ENCODE results near the gene MKRN3.

MKRN3 gene

DNA sequence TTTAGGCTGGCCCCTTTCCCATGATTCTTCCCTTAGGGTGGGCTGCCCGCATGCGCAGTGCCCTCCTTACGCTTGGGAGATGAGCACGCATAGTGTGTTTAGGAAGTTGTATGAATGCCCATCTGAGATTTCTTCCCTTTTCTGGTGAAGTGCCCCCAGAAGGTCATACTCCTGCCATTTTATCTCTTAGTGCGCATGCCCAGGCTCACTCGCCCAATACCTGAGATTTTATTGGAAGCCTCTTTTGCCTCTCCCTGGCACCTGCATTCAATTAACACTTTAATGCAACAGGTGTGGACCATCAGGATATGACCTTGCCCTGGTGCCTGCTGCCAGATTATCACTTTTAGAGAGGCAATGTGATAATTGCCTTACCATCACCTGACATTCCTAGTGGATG, 36.6 kb downstream of the MKRN3 start:
- no peaks in the 10 kb centered on the region for H3K9me2 ChIP-seq (replicated peaks; ENCODE audit: insufficient read depth, low read length)
- H3K4me2 ChIP-seq (ENCODE audit: low read depth, low read length, poor library complexity, severe bottlenecking) = no peak overlapping the region
- H3K9ac ChIP-seq (ENCODE audit: low read length) = no peak overlapping the region
- H3K4me3 ChIP-seq (ENCODE audit: insufficient read depth, low read length, poor library complexity, severe bottlenecking) = no peak overlapping the region
- no peaks in the 10 kb centered on the region for H3K27me3 ChIP-seq (ENCODE audit: low read length)
- H3K79me2 ChIP-seq (ENCODE audit: insufficient read depth, low read length) = no peaks in the 10 kb centered on the region
- no peaks in the 10 kb centered on the region for H3F3A ChIP-seq (ENCODE audit: insufficient read depth)
- no peaks in the 10 kb centered on the region for H3K9me3 ChIP-seq (ENCODE audit: insufficient read depth, low read length)
- H2AFZ ChIP-seq (ENCODE audit: low read depth, low read length, severe bottlenecking) = no peak overlapping the region
- TF ChIP-seq, protein P1, sequence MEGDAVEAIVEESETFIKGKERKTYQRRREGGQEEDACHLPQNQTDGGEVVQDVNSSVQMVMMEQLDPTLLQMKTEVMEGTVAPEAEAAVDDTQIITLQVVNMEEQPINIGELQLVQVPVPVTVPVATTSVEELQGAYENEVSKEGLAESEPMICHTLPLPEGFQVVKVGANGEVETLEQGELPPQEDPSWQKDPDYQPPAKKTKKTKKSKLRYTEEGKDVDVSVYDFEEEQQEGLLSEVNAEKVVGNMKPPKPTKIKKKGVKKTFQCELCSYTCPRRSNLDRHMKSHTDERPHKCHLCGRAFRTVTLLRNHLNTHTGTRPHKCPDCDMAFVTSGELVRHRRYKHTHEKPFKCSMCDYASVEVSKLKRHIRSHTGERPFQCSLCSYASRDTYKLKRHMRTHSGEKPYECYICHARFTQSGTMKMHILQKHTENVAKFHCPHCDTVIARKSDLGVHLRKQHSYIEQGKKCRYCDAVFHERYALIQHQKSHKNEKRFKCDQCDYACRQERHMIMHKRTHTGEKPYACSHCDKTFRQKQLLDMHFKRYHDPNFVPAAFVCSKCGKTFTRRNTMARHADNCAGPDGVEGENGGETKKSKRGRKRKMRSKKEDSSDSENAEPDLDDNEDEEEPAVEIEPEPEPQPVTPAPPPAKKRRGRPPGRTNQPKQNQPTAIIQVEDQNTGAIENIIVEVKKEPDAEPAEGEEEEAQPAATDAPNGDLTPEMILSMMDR (IDR thresholded peaks at IDR 0.05; ENCODE audit: insufficient read depth, low read length, poor library complexity, severe bottlenecking) = no peak
- H3K27ac ChIP-seq (ENCODE audit: low read depth, low read length) = no peak overlapping the region
- no peaks in the 10 kb centered on the region for H4K20me1 ChIP-seq (ENCODE audit: low read depth, low read length)
- no peaks in the 10 kb centered on the region for H3K36me3 ChIP-seq (ENCODE audit: low read length)

DNA sequence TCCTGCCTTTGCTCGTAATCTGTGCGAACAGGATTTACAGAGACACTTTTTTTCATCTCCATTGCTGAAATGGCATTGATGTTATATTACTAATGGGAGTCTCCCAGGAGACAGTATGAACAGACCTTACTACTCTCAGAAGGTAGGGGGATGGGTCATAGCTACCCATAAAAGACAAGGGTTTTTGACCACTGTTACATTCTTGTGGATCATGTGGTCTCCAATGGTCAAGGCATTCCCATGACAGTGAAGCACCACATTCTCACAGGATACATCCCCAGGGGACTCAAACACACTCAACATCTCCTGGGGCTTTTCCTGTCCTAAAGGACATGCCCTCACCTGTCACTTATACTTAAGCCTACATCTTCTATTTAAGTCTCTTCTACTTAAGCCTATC, 40.8 kb downstream of the MKRN3 start:
- Histone ChIP-seq H3K79me2 (ENCODE audit: insufficient read depth, low read length) (no peaks in the 10 kb centered on the region), H2AFZ (ENCODE audit: low read depth, low read length, severe bottlenecking) (no peak overlapping the region), H3K4me2 (ENCODE audit: low read depth, low read length, poor library complexity, severe bottlenecking) (no peak overlapping the region), H3K36me3 (ENCODE audit: low read length) (no peaks in the 10 kb centered on the region), H3K27ac (ENCODE audit: low read depth, low read length) (no peak overlapping the region), H3F3A (ENCODE audit: insufficient read depth) (no peaks in the 10 kb centered on the region), H3K9me2 (replicated peaks; ENCODE audit: insufficient read depth, low read length) (no peaks in the 10 kb centered on the region), H3K9me3 (ENCODE audit: insufficient read depth, low read length) (no peaks in the 10 kb centered on the region), H3K9ac (ENCODE audit: low read length) (no peak overlapping the region), H3K27me3 (ENCODE audit: low read length) (no peaks in the 10 kb centered on the region), H3K4me3 (ENCODE audit: insufficient read depth, low read length, poor library complexity, severe bottlenecking) (no peak overlapping the region), H4K20me1 (ENCODE audit: low read depth, low read length) (no peaks in the 10 kb centered on the region)
- no peak for TF ChIP-seq EZH2phosphoT487 (conservative IDR thresholded peaks at IDR 0.05; ENCODE audit: low read length)
- TF ChIP-seq, protein P1 (IDR thresholded peaks at IDR 0.05; ENCODE audit: insufficient read depth, low read length, poor library complexity, severe bottlenecking) = no peak

DNA sequence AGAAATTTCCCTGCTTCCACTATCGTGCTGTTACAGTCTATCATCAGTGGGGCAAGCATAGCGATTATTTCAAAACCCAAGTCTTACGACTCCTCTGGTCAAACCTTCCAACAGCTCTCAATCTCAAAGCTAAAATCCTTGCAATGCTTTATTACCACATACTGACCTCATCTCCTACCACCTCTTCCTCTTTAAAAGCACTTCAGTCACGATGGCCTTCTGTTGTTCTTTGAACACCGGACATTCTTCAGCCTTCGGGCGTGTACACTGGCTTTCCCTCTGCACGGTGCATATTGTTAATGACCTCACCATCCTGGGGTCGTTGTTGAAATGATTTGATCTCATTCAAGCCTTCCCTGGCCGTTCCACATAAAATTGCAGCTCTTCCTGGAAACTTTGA, 51.1 kb downstream of the MKRN3 start:
- no peaks in the 10 kb centered on the region for H3K79me2 ChIP-seq (ENCODE audit: insufficient read depth, low read length)
- no peak overlapping the region for H3K4me2 ChIP-seq (ENCODE audit: low read depth, low read length, poor library complexity, severe bottlenecking)
- TF ChIP-seq, protein P1 (IDR thresholded peaks at IDR 0.05; ENCODE audit: insufficient read depth, low read length, poor library complexity, severe bottlenecking) = no peak
- no peak for TF ChIP-seq EZH2phosphoT487 (conservative IDR thresholded peaks at IDR 0.05; ENCODE audit: low read length)
- H2AFZ ChIP-seq (ENCODE audit: low read depth, low read length, severe bottlenecking) = no peak overlapping the region
- H3K27ac ChIP-seq (ENCODE audit: low read depth, low read length) = no peak overlapping the region
- H3K36me3 ChIP-seq (ENCODE audit: low read length) = no peaks in the 10 kb centered on the region; the same call in 1 of the 2 replicates
- H4K20me1 ChIP-seq (ENCODE audit: low read depth, low read length) = no peaks in the 10 kb centered on the region
- no peaks in the 10 kb centered on the region for H3K27me3 ChIP-seq (ENCODE audit: low read length)
- H3K9me2 ChIP-seq (replicated peaks; ENCODE audit: insufficient read depth, low read length) = no peaks in the 10 kb centered on the region
- no peak overlapping the region for H3K4me3 ChIP-seq (ENCODE audit: insufficient read depth, low read length, poor library complexity, severe bottlenecking)
- no peaks in the 10 kb centered on the region for H3F3A ChIP-seq (ENCODE audit: insufficient read depth)
- no peaks in the 10 kb centered on the region; the same call in 1 of the 2 replicates for H3K9me3 ChIP-seq (ENCODE audit: insufficient read depth, low read length)
- no peak overlapping the region for H3K9ac ChIP-seq (ENCODE audit: low read length)

Measured in SU-DHL-6 (cell line).